HepG2 (cell line): Measurements from ENCODE around the gene TMEM200A. TPM values are rescaled to one million over a fixed set of nuclear protein-coding genes. Genes with fewer than 3 reads are reported as not detected.

Source experiments
- ATAC-seq: fragments of 200-7000 bp; cut with Tn5 transposase; 3 replicates; pipeline ENCODE4 v1.9.1; 2020; ENCODE audit warnings: mild to moderate bottlenecking, moderate library complexity
- BruUV-seq: library from RNA; stranded (reverse); fragments of 400-500 nt; replicated peaks from 2 replicates; lab custom pipeline; 2021; lab: Mats Ljungman, UMichigan
- CTCF ChIA-PET: fragments of 300-600 bp; formaldehyde crosslinking; extraction: SDS; loops from one replicate; lab custom pipeline; 2021; ENCODE audit warnings: low total read pairs, inconsistent platforms, low intra/inter-chr PET ratio; lab: Yijun Ruan, JAX
- POLR2A ChIA-PET: fragments of 350-600 bp; sonication (Branson Sonifier 250); formaldehyde crosslinking; loops from one replicate; lab custom pipeline; 2020; ENCODE audit warnings: antibody characterized with exemption, inconsistent platforms; lab: Yijun Ruan, JAX
- DNase-seq: peaks from one replicate; pipeline ENCODE4 v3.0.0-alpha.2; 2015; ENCODE audit warnings: low spot score
- FAIRE-seq: peaks from 3 replicates; lab custom pipeline; 2011; peaks lifted over from hg19 to GRCh38; lab: Jason Lieb, UNC
- H2AFZ ChIP-seq: one replicate; pipeline ENCODE4 v1.6.1; 2011; ENCODE audit warnings: low read length, inconsistent platforms
- H3K27ac ChIP-seq: fragments of 300-600 bp; 3 replicates; pipeline ENCODE4 v1.8.0; 2011; ENCODE audit warnings: mixed run types, mild to moderate bottlenecking, mixed read lengths, low read length, inconsistent platforms; ENCODE audit not compliant: insufficient read depth; ENCODE audit errors: extremely low read length
- H3K27me3 ChIP-seq, 2 experiments: fragments of 200-600 bp in 1 of 2; 2 replicates in 1 of 2; 3 replicates in 1 of 2; pipeline versions ENCODE4 v1.6.0 to v1.8.0; 2011; ENCODE audit warnings: low read length in 2 of 2, mild to moderate bottlenecking in 2 of 2, moderate library complexity in 2 of 2, inconsistent platforms in 1 of 2; ENCODE audit not compliant: insufficient read depth in 2 of 2, control insufficient read depth in 1 of 2
- H3K36me3 ChIP-seq, 2 experiments: fragments of 200-600 bp in 1 of 2; replicated peaks in 1 of 2; 2 replicates in 1 of 2; 3 replicates in 1 of 2; pipeline versions ENCODE4 v1.5.1 to v1.8.0; 2011; ENCODE audit warnings: low read length in 2 of 2, inconsistent platforms in 1 of 2; ENCODE audit not compliant: insufficient read depth in 2 of 2, control insufficient read depth in 1 of 2
- H3K4me1 ChIP-seq: 2 replicates; pipeline ENCODE4 v1.5.1; 2012; ENCODE audit warnings: low read length, inconsistent platforms; ENCODE audit not compliant: insufficient read depth
- H3K4me2 ChIP-seq: 2 replicates; pipeline ENCODE4 v1.6.0; 2011; ENCODE audit warnings: low read depth, low read length, inconsistent platforms
- H3K4me3 ChIP-seq, 3 experiments: fragments of 200-600 bp in 1 of 3; sonication (generic), shearing (Covaris generic) in 1 of 3; replicated peaks in 1 of 3; 2 replicates each; pipeline ENCODE4 v1.5.1; 2011 to 2016; ENCODE audit warnings: low read length in 3 of 3, inconsistent platforms in 2 of 3, low read depth in 2 of 3, mild to moderate bottlenecking in 2 of 3, control low read depth in 1 of 3, mixed read lengths in 1 of 3; ENCODE audit not compliant: insufficient read depth in 1 of 3
- H3K79me2 ChIP-seq: one replicate; pipeline ENCODE4 v1.6.1; 2011; ENCODE audit warnings: low read length, inconsistent platforms; ENCODE audit not compliant: insufficient read depth
- H3K9ac ChIP-seq: 2 replicates; pipeline ENCODE4 v1.6.0; 2011; ENCODE audit warnings: mild to moderate bottlenecking, low read depth, low read length, inconsistent platforms; ENCODE audit not compliant: insufficient read depth
- H3K9me3 ChIP-seq: 2 replicates; pipeline ENCODE4 v1.5.1; 2012; ENCODE audit warnings: mild to moderate bottlenecking, low read length
- H4K20me1 ChIP-seq: 2 replicates; pipeline ENCODE4 v1.6.0; 2011; ENCODE audit warnings: inconsistent platforms, mild to moderate bottlenecking, low read length, moderate library complexity; ENCODE audit not compliant: insufficient read depth
- FOSL2 ChIP-seq: sonication (generic); formaldehyde crosslinking; IDR thresholded peaks from 2 replicates; pipeline ENCODE4 v1.4.0; 2020; ENCODE audit warnings: missing genetic modification reagents
- GATAD1 ChIP-seq: IDR thresholded peaks from 2 replicates; pipeline ENCODE4 v1.6.1; 2016; ENCODE audit warnings: missing genetic modification reagents, missing compliant biosample characterization
- KDM1A ChIP-seq: IDR thresholded peaks from 2 replicates; pipeline ENCODE4 v1.6.1; 2016; ENCODE audit warnings: missing compliant biosample characterization
- KDM6A ChIP-seq: IDR thresholded peaks from 2 replicates; pipeline ENCODE4 v1.6.1; 2016; ENCODE audit warnings: low read depth
- MIER3 ChIP-seq: IDR thresholded peaks from 2 replicates; pipeline ENCODE4 v1.6.1; 2016; ENCODE audit warnings: missing compliant biosample characterization, borderline replicate concordance
- SALL2 ChIP-seq: sonication (generic); formaldehyde crosslinking; IDR thresholded peaks from 2 replicates; pipeline ENCODE4 v1.8.1; 2023; ENCODE audit warnings: mild to moderate bottlenecking, missing genetic modification reagents, inconsistent platforms
- ZNF263 ChIP-seq: sonication (generic); formaldehyde crosslinking; IDR thresholded peaks from 2 replicates; pipeline ENCODE4 v1.4.0; 2020; ENCODE audit warnings: missing genetic modification reagents
- ZNF567 ChIP-seq: sonication (generic); formaldehyde crosslinking; IDR thresholded peaks from 2 replicates; pipeline ENCODE4 v1.8.1; 2023; ENCODE audit warnings: mild to moderate bottlenecking, missing genetic modification reagents, borderline replicate concordance
- ZNF720 ChIP-seq: sonication (generic); formaldehyde crosslinking; IDR thresholded peaks from 2 replicates; pipeline ENCODE4 v1.4.0; 2020; ENCODE audit warnings: missing genetic modification reagents
- ZNF766 ChIP-seq: sonication (generic); formaldehyde crosslinking; IDR thresholded peaks from 2 replicates; pipeline ENCODE4 v1.5.0; 2020; ENCODE audit warnings: missing genetic modification reagents, borderline replicate concordance
- ZSCAN9 ChIP-seq: IDR thresholded peaks from 2 replicates; pipeline ENCODE4 v1.6.1; 2016; ENCODE audit warnings: borderline replicate concordance
- in situ Hi-C: cut with HindIII; loops from 2 replicates; pipeline ENCODE4 v1.10.0; 2017; ENCODE audit warnings: low pct_unique_long_range_greater_than_20kb; ENCODE audit not compliant: extremely low pct_ligation_motif_present
- intact Hi-C: fragments of 100-400 bp; cut with micrococcal nuclease; formaldehyde crosslinking; loops from one replicate; pipeline ENCODE4 v1.10.0; 2022; ENCODE audit not compliant: unreplicated experiment
- polyA plus RNA-seq, 8 experiments: library from polyadenylated mRNA; depleted of rRNA in 3 of 8; stranded (reverse) in 7 of 8; unstranded in 1 of 8; fragments of >200 nt; fragmentation: Illumina TruSeq in 4 of 8; extraction: Trizol in 4 of 8; gene quantifications; 2 replicates each; pipeline versions ENCODE4 v1.2.1 to v1.2.3, GENCODE V29; 2011 to 2016; ENCODE audit warnings: low read depth in 4 of 8, missing spikeins in 1 of 8, mixed read lengths in 1 of 8; ENCODE audit not compliant: insufficient read depth in 1 of 8
- total RNA-seq, 5 experiments: library from RNA; depleted of rRNA; stranded (reverse); fragments of >200 nt; fragmentation: Illumina TruSeq; extraction: Trizol; gene quantifications; 2 replicates each; pipeline ENCODE4 v1.2.3, GENCODE V29; 2016; ENCODE audit warnings: low read depth in 1 of 5
- TF ChIP-seq, protein P1 (sequence below): sonication (generic); formaldehyde crosslinking; IDR thresholded peaks from 2 replicates; pipeline ENCODE4 v1.8.1; 2023; ENCODE audit warnings: missing genetic modification reagents, mild to moderate bottlenecking, borderline replicate concordance
- TF ChIP-seq, protein P2 (sequence below): IDR thresholded peaks from 2 replicates; pipeline ENCODE4 v1.4.0; 2020; ENCODE audit warnings: mild to moderate bottlenecking, missing genetic modification reagents
- TF ChIP-seq, protein P3 (sequence below): sonication (generic); formaldehyde crosslinking; IDR thresholded peaks from 2 replicates; pipeline ENCODE4 v1.5.0; 2020; ENCODE audit warnings: missing genetic modification reagents, mild to moderate bottlenecking, borderline replicate concordance
- TF ChIP-seq, protein P4 (sequence below): IDR thresholded peaks from 2 replicates; pipeline ENCODE4 v1.6.1; 2016; ENCODE audit warnings: missing biosample characterization, missing genetic modification reagents, low read depth

Gene TMEM200A
- total and polyA plus RNA-seq, 2 of the 13 experiments (the other 11 are each of a cell fraction or from before 2014, with no cell fraction given): 0.34 TPM; not detected in 1

DNA sequence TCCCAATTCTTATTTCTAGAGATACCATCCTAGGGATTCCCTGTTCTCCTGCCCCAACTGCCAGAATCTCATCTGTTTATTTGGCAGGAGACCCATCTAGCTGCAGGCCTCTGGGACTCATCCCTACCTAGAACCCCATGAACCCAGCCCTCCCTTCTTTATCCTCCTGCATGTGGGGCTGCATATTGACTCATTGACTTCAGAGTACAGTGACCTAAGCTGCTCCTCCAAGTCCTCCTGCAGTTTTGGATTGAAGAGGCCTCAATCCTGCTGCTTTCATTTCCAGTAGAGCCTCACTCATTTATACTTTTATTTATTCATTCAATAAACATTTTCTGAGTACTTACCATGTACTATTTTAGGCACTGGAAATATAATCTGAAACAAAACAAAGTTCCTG lies 11.6 kb downstream of the TMEM200A start:
- H3K4me2 ChIP-seq: no peak overlapping the region
- H3K27me3 ChIP-seq: no peaks in the 10 kb centered on the region
- no peak overlapping the region for H3K4me3 ChIP-seq
- POLR2A ChIA-PET: no interaction called here
- intact Hi-C loops (no loop called here), in situ Hi-C loops (no loop called here)
- H3K79me2 ChIP-seq: no peaks in the 10 kb centered on the region
- TF ChIP-seq KDM6A (CRISPR knock-in tag): no peak
- no peak for TF ChIP-seq ZNF720 (CRISPR knock-in tag)
- no peak for TF ChIP-seq SALL2 (CRISPR knock-in tag)
- no peak for TF ChIP-seq MIER3
- TF ChIP-seq FOSL2 (CRISPR knock-in tag): no peak
- TF ChIP-seq ZSCAN9 (CRISPR knock-in tag): no peak
- no peak for TF ChIP-seq GATAD1 (CRISPR knock-in tag)
- TF ChIP-seq, protein P1, sequence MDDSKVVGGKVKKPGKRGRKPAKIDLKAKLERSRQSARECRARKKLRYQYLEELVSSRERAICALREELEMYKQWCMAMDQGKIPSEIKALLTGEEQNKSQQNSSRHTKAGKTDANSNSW: no peak
- no peak for TF ChIP-seq ZNF567
- TF ChIP-seq, protein P2, sequence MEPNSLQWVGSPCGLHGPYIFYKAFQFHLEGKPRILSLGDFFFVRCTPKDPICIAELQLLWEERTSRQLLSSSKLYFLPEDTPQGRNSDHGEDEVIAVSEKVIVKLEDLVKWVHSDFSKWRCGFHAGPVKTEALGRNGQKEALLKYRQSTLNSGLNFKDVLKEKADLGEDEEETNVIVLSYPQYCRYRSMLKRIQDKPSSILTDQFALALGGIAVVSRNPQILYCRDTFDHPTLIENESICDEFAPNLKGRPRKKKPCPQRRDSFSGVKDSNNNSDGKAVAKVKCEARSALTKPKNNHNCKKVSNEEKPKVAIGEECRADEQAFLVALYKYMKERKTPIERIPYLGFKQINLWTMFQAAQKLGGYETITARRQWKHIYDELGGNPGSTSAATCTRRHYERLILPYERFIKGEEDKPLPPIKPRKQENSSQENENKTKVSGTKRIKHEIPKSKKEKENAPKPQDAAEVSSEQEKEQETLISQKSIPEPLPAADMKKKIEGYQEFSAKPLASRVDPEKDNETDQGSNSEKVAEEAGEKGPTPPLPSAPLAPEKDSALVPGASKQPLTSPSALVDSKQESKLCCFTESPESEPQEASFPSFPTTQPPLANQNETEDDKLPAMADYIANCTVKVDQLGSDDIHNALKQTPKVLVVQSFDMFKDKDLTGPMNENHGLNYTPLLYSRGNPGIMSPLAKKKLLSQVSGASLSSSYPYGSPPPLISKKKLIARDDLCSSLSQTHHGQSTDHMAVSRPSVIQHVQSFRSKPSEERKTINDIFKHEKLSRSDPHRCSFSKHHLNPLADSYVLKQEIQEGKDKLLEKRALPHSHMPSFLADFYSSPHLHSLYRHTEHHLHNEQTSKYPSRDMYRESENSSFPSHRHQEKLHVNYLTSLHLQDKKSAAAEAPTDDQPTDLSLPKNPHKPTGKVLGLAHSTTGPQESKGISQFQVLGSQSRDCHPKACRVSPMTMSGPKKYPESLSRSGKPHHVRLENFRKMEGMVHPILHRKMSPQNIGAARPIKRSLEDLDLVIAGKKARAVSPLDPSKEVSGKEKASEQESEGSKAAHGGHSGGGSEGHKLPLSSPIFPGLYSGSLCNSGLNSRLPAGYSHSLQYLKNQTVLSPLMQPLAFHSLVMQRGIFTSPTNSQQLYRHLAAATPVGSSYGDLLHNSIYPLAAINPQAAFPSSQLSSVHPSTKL (CRISPR knock-in tag): no peak
- TF ChIP-seq ZNF263 (CRISPR knock-in tag): no peak
- TF ChIP-seq ZNF766 (CRISPR knock-in tag): no peak
- TF ChIP-seq, protein P3, sequence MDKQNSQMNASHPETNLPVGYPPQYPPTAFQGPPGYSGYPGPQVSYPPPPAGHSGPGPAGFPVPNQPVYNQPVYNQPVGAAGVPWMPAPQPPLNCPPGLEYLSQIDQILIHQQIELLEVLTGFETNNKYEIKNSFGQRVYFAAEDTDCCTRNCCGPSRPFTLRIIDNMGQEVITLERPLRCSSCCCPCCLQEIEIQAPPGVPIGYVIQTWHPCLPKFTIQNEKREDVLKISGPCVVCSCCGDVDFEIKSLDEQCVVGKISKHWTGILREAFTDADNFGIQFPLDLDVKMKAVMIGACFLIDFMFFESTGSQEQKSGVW (CRISPR knock-in tag): no peak
- TF ChIP-seq, protein P4, sequence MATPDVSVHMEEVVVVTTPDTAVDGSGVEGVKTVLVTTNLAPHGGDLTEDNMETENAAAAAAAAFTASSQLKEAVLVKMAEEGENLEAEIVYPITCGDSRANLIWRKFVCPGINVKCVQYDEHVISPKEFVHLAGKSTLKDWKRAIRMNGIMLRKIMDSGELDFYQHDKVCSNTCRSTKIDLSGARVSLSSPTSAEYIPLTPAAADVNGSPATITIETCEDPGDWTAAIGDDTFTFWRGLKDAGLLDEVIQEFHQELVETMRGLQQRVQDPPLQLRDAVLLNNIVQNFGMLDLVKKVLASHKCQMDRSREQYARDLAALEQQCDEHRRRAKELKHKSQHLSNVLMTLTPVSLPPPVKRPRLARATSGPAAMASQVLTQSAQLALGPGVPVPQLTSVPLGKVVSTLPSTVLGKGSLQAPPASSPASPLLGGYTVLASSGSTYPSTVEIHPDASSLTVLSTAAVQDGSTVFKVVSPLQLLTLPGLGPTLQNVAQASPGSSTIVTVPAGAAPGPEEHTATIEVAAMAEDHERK (CRISPR knock-in tag): no peak
- no peak for TF ChIP-seq KDM1A (CRISPR knock-in tag)
- H3K4me1 ChIP-seq: no peaks in the 10 kb centered on the region
- H3K9me3 ChIP-seq: no peaks in the 10 kb centered on the region
- H3K27ac ChIP-seq: no peak overlapping the region
- no peaks in the 10 kb centered on the region for H4K20me1 ChIP-seq
- CTCF ChIA-PET: no interaction called here
- H3K36me3 ChIP-seq: no peaks in the 10 kb centered on the region
- DNase-seq: no peak
- no peak for FAIRE-seq
- ATAC-seq: no peak
- H2AFZ ChIP-seq: no peak overlapping the region
- H3K9ac ChIP-seq: no peak overlapping the region
- BruUV-seq: no TSS peak
